Psoas muscle (tissue), 8 donors: ENCODE results near the gene VMAC. TPM values are rescaled to one million over a fixed set of nuclear protein-coding genes. Genes with fewer than 3 reads are reported as not detected.

Experiments
- ATAC-seq, 4 donors: fragments of 200-7000 bp; cut with Tn5 transposase; one replicate each; pipeline ENCODE4 v1.9.1; 2020; ENCODE audit warnings: moderate library complexity in 3 of 4, mild to moderate bottlenecking in 2 of 4
- DNase-seq, 2 donors: peaks; one replicate each; pipeline ENCODE4 v3.0.0-alpha.2; 2020
- H3K27ac ChIP-seq: fragments of 200-600 bp; one replicate; pipeline ENCODE4 v1.8.0; 2022
- H3K27me3 ChIP-seq, 3 donors: fragments of 200-600 bp in 1 of 3; one replicate each; pipeline versions ENCODE4 v1.6.1 to v1.8.0; 2013 to 2022; ENCODE audit warnings: low read length in 2 of 3, mild to moderate bottlenecking in 2 of 3, moderate library complexity in 1 of 3; ENCODE audit not compliant: insufficient read depth in 3 of 3
- H3K36me3 ChIP-seq, 2 donors: fragments of 200-600 bp in 1 of 2; one replicate each; pipeline versions ENCODE4 v1.6.1 to v1.8.0; 2013 to 2022; ENCODE audit warnings: low read depth in 1 of 2, mild to moderate bottlenecking in 1 of 2, moderate library complexity in 1 of 2; ENCODE audit not compliant: insufficient read depth in 1 of 2
- H3K4me1 ChIP-seq: fragments of 200-600 bp; one replicate; pipeline ENCODE4 v1.8.0; 2022
- H3K4me3 ChIP-seq: fragments of 200-600 bp; one replicate; pipeline ENCODE4 v1.8.0; 2022; ENCODE audit warnings: mild to moderate bottlenecking
- H3K9me3 ChIP-seq: fragments of 200-600 bp; one replicate; pipeline ENCODE4 v1.8.0; 2022
- WGBS, 3 donors: extraction: QIAGEN DNeasy Blood & Tissue Kit; methylation state at CpG; one replicate each; pipeline versions ENCODE4 v1.1.6 to v1.1.7; 2013; 5-methylcytosine and 5-hydroxymethylcytosine counted together
- intact Hi-C, 2 donors: fragments of 100-400 bp; cut with DNase I; formaldehyde crosslinking; loops; one replicate each; pipeline versions ENCODE4 v1.11.0 to v1.14.2; 2022
- polyA plus RNA-seq, 3 donors: library from polyadenylated mRNA; stranded (reverse); fragments of 200-250 nt; gene quantifications; one replicate each; pipeline ENCODE4 v1.2.3, GENCODE V29; 2013
- total RNA-seq, 4 donors: library from RNA; stranded (reverse); fragmentation: NEBNext Ultra II Directional in 2 of 4; extraction: Animal tissue kit (Norgen Biotek cat#: 25700) in 2 of 4; gene quantifications; one replicate each; pipeline versions ENCODE4 v1.2.1 to v1.2.4, GENCODE V29; 2021 to 2023
- TF ChIP-seq, protein P1 (sequence below): fragments of 200-600 bp; IDR thresholded peaks from one replicate; pipeline ENCODE4 v1.8.0; 2022; ENCODE audit warnings: antibody characterized with exemption
- donor health status: healthy with polysubstance abuse.
- donor health status: DM: no; HTN: no; CAD: no; lungs with moderate emphysema.
- donor health status: Bipolar disorder and iron deficiency.
- donor health status: healthy.
- donor health status: DM: yes; HTN: yes; CAD: no.
- donor health status: DM: no; HTN: no; CAD: no.
- donor health status: DM: no; HTN: no; CAD: no.
- donor health status: DM: yes; HTN: yes; CAD: no.

Gene VMAC
- total and polyA plus RNA-seq, 7 donors = 0.73 to 3.0 (median 0.89) TPM

DNA sequence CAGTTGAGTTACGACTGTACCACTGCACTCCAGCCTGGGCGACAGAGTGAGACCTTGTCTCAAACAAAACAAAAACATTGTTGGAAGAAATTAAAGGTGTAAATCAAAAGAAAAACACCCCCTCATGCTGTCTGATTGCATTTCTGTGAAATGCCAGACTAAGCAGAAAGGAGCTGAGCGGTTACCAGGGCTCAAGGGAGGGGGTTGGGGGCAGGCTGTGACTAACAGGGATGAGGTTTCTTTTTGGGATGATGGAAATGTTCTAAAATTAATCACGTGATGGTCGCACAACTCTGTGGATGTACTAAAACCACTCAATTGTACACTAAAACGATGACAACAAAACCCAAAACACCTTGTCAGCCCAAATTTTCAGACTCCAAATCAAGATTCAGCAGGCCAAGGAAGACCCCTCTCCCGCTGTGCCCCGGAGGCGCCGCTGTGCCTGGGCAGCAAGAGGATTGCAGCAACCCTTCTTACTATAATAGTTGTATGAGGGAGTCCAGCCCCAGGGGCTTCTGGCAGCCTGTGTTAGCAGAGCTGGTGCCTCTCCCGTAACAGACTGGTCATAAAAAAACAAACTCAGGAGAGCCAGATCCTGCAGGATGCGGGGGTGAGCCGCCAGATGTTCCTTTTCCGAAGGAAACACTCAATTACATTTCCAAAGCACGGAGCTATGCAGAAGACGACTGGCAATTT, 30.3 kb downstream of the VMAC start:
- intact Hi-C loops = no loop called here
- TF ChIP-seq, protein P1, sequence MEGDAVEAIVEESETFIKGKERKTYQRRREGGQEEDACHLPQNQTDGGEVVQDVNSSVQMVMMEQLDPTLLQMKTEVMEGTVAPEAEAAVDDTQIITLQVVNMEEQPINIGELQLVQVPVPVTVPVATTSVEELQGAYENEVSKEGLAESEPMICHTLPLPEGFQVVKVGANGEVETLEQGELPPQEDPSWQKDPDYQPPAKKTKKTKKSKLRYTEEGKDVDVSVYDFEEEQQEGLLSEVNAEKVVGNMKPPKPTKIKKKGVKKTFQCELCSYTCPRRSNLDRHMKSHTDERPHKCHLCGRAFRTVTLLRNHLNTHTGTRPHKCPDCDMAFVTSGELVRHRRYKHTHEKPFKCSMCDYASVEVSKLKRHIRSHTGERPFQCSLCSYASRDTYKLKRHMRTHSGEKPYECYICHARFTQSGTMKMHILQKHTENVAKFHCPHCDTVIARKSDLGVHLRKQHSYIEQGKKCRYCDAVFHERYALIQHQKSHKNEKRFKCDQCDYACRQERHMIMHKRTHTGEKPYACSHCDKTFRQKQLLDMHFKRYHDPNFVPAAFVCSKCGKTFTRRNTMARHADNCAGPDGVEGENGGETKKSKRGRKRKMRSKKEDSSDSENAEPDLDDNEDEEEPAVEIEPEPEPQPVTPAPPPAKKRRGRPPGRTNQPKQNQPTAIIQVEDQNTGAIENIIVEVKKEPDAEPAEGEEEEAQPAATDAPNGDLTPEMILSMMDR = no peak
- Histone ChIP-seq H3K27me3 (no peaks in the 10 kb centered on the region), H3K27ac (peak overlapping the region; percentile 25), H3K4me3 (no peak overlapping the region), H3K4me1 (peaks cover 4% of the 10 kb centered on the region), H3K36me3 (peaks cover 0 to 61% of the 10 kb centered on the region in 2 donors), H3K9me3 (no peaks in the 10 kb centered on the region)
- DNase-seq (peak in 1 of 2 donors; percentile 46), ATAC-seq (peak in 3 of 4 donors; percentile 33 to 57 (median 47))
- WGBS, 3 donors = 63 to 69% (median 65%) methylated on average over 16 of the region's 16 CpGs

DNA sequence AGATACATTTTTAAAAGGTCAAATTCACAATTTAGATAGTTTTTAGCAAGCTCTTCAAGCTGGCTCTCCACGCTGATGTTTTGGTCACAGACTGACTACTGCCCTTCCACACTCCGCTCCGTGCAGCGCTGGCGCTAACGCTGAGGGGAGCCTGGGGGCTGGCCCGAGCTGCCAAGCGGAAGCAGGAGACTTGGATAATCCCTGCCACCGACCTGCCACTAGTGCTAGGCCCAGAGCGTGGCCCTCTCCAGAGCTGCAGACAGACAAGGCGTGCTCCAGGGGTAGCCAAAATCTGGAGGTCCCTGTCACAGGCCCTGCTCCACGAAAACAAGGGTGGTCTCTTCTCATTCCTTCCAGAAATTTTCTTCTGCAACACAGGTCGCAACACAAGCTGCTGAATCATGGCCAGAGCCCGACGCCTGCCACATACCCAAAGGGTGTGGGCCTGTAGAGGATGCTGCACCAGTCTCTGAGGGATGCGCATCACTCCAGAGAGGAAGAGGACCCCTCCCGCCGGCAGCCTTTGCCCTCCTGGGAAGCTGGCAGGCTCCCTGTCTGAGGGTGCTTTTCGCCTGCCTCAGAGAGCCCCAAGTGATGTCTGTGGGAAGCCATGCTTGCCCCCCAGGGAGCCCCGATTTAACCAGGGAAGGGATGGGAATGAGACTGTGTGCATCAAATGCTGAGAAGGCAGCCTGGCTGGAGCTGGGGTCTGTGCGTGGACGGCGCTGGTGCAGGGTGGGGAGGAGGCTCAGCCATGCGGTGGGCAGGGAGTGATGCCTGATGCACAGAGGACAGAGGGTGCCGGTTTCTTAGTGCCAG, 31.0 kb downstream of the VMAC start:
- Histone ChIP-seq H3K27me3 (no peaks in the 10 kb centered on the region), H3K36me3 (peaks cover 0 to 60% of the 10 kb centered on the region in 2 donors), H3K4me3 (no peak overlapping the region), H3K27ac (peak overlapping the region; percentile 25), H3K4me1 (peaks cover 5% of the 10 kb centered on the region), H3K9me3 (no peaks in the 10 kb centered on the region)
- 69 to 72% (median 71%) methylated on average over 25 of the region's 25 CpGs for WGBS, 3 donors
- ATAC-seq (peak in 2 of 4 donors; percentile 14 to 39), DNase-seq (no peak)
- TF ChIP-seq, protein P1 = no peak
- intact Hi-C loops = no loop called here

DNA sequence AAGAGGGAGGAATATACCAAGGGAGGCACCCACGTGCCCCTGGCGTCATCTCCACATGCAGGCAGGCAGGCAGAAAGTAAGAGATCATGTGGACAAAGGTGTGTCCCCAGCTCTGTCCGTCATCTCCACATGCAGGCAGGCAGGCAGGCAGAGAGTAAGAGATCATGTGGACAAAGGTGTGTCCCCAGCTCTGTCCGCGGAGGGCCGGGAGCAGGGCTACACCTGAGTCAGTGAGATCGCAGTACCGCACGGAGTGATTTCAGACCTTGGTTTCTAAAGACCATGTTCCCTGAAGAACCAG, 31.6 kb downstream of the VMAC start:
- Histone ChIP-seq H3K4me1 (peaks cover 10% of the 10 kb centered on the region), H3K36me3 (peaks cover 0 to 60% of the 10 kb centered on the region in 2 donors), H3K4me3 (no peak overlapping the region), H3K27ac (no peak overlapping the region), H3K27me3 (no peaks in the 10 kb centered on the region), H3K9me3 (no peaks in the 10 kb centered on the region)
- DNase-seq (no peak), ATAC-seq (no peak)
- TF ChIP-seq, protein P1 = no peak
- 95 to 96% (median 95%) methylated on average over 9 of the region's 9 CpGs for WGBS, 3 donors
- intact Hi-C loops = no loop called here

DNA sequence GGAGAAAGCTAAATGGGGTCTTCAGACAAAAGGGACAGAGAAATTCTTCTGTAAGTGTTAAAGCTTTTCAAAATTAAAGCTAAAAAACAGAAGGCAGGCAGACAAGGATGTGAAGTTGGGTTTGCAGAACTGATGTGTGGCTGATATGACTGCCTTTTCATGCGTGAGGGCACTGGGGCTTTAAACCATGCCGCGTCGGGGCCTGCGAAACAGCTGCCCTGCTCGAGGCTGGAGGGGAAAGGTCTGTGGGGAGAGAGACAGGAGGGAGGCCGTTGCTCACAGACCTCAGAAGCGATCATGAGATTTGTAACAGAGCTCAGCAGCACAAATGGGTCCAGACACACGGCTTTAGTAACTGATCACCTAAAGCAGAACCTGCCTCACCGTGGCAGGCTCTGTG, 32.9 kb downstream of the VMAC start:
- H3K4me1 ChIP-seq = peaks cover 13% of the 10 kb centered on the region
- ATAC-seq = no peak
- WGBS, 3 donors = 78 to 82% (median 78%) methylated on average over 10 of the region's 10 CpGs

More for the DNA sequence above, 32.9 kb downstream of the VMAC start:
- Histone ChIP-seq H3K36me3 (peaks cover 0 to 52% of the 10 kb centered on the region in 2 donors), H3K4me3 (no peak overlapping the region), H3K27me3 (no peaks in the 10 kb centered on the region), H3K27ac (no peak overlapping the region), H3K9me3 (no peaks in the 10 kb centered on the region)
- TF ChIP-seq, protein P1 = no peak
- intact Hi-C loops = no loop called here
- DNase-seq = no peak
